Endothelial cell of umbilical vein (primary cell): ENCODE measurements around the gene RFESD. TPM values are rescaled to one million over a fixed set of nuclear protein-coding genes. Genes with fewer than 3 reads are reported as not detected.

Experiments used
- BruUV-seq: library from RNA; stranded (reverse); fragments of 400-500 nt; replicated peaks from 2 replicates; lab custom pipeline; 2021; lab: Mats Ljungman, UMichigan
- CTCF ChIA-PET: fragments of 300-600, 350-600 bp; sonication (Branson Sonifier 250); formaldehyde crosslinking; loops from one replicate; lab custom pipeline; 2021; ENCODE audit warnings: antibody characterized with exemption, inconsistent platforms; lab: Charles Lee
- POLR2A ChIA-PET: fragments of 300-600, 350-600 bp; sonication (Branson Sonifier 250); formaldehyde crosslinking; loops from one replicate; lab custom pipeline; 2021; ENCODE audit warnings: antibody characterized with exemption, inconsistent platforms; lab: Charles Lee
- DNase-seq: peaks from one replicate; pipeline ENCODE4 v3.0.0-alpha.2; 2011; ENCODE audit warnings: low read depth, low spot score
- FAIRE-seq: peaks from 2 replicates; lab custom pipeline; 2011; peaks lifted over from hg19 to GRCh38; lab: Jason Lieb, UNC
- H2AFZ ChIP-seq: 2 replicates; pipeline ENCODE4 v1.6.0; 2012; ENCODE audit warnings: low read depth, low read length, control low read depth, inconsistent platforms
- H3K27ac ChIP-seq: 2 replicates; pipeline ENCODE4 v1.5.1; 2011; ENCODE audit warnings: low read depth, mild to moderate bottlenecking, control low read depth, low read length, moderate library complexity; ENCODE audit not compliant: insufficient read depth
- H3K27me3 ChIP-seq, 2 experiments: 2 replicates each; pipeline versions ENCODE4 v1.6.0 to v1.6.1; 2011; ENCODE audit warnings: low read length in 2 of 2, mixed read lengths in 1 of 2; ENCODE audit not compliant: control insufficient read depth in 2 of 2, insufficient read depth in 2 of 2
- H3K36me3 ChIP-seq, 2 experiments: 2 replicates in 1 of 2; 3 replicates in 1 of 2; pipeline ENCODE4 v1.5.1; 2011; ENCODE audit warnings: low read length in 2 of 2, mild to moderate bottlenecking in 1 of 2, moderate library complexity in 1 of 2; ENCODE audit not compliant: control insufficient read depth in 2 of 2, insufficient read depth in 2 of 2; ENCODE audit errors: extremely low read depth in 1 of 2
- H3K4me1 ChIP-seq: 3 replicates; pipeline ENCODE4 v1.5.1; 2011; ENCODE audit warnings: mild to moderate bottlenecking, low read length; ENCODE audit not compliant: control insufficient read depth, insufficient read depth; ENCODE audit errors: extremely low read depth
- H3K4me2 ChIP-seq: 2 replicates; pipeline ENCODE4 v1.6.1; 2011; ENCODE audit warnings: low read length, control low read depth, mixed read lengths; ENCODE audit not compliant: insufficient read depth
- H3K4me3 ChIP-seq, 3 experiments: fragments of 200-600 bp in 1 of 3; sonication (generic), shearing (Covaris generic) in 1 of 3; replicated peaks in 1 of 3; 2 replicates each; pipeline ENCODE4 v1.5.1; 2011 to 2016; ENCODE audit warnings: control low read depth in 3 of 3, low read length in 3 of 3, mild to moderate bottlenecking in 2 of 3, inconsistent platforms in 1 of 3, low read depth in 1 of 3, moderate library complexity in 1 of 3; ENCODE audit not compliant: insufficient read depth in 1 of 3
- H3K79me2 ChIP-seq: 2 replicates; pipeline ENCODE4 v1.6.0; 2012; ENCODE audit warnings: low read length, inconsistent platforms; ENCODE audit not compliant: control insufficient read depth, insufficient read depth
- H3K9ac ChIP-seq: replicated peaks from 2 replicates; pipeline ENCODE3; 2011; ENCODE audit warnings: low read length, control low read depth; ENCODE audit not compliant: insufficient read depth; ENCODE audit errors: extremely low read depth
- H3K9me1 ChIP-seq: replicated peaks from 3 replicates; pipeline ENCODE4 v1.6.0; 2011; ENCODE audit warnings: mild to moderate bottlenecking, low read length; ENCODE audit not compliant: control insufficient read depth, insufficient read depth; ENCODE audit errors: extremely low read depth
- H3K9me3 ChIP-seq: replicated peaks from 2 replicates; pipeline ENCODE4 v1.5.1; 2012; ENCODE audit warnings: low read length, inconsistent platforms; ENCODE audit not compliant: control insufficient read depth, insufficient read depth
- H4K20me1 ChIP-seq: replicated peaks from 2 replicates; pipeline ENCODE3; 2011; ENCODE audit warnings: mild to moderate bottlenecking, low read length; ENCODE audit not compliant: control insufficient read depth, insufficient read depth; ENCODE audit errors: extremely low read depth
- CTCF ChIP-seq, 2 donors: IDR thresholded peaks; 1 replicate in 1 of 2; 2 replicates in 1 of 2; pipeline ENCODE4 v1.5.1; 2011; ENCODE audit warnings: low read length in 2 of 2, mild to moderate bottlenecking in 2 of 2, moderate library complexity in 2 of 2, control low read depth in 1 of 2, inconsistent platforms in 1 of 2, low read depth in 1 of 2; ENCODE audit not compliant: insufficient read depth in 1 of 2; ENCODE audit errors: extremely low read depth in 1 of 2
- EZH2 ChIP-seq: IDR thresholded peaks from 2 replicates; pipeline ENCODE4 v1.6.1; 2012; ENCODE audit warnings: borderline replicate concordance, low read depth, mild to moderate bottlenecking, moderate library complexity, low read length, inconsistent platforms; ENCODE audit not compliant: severe bottlenecking
- FOS ChIP-seq: IDR thresholded peaks from 2 replicates; pipeline ENCODE4 v1.6.1; 2011; ENCODE audit warnings: mild to moderate bottlenecking, low read length, moderate library complexity, borderline replicate concordance; ENCODE audit not compliant: insufficient read depth
- GATA2 ChIP-seq: IDR thresholded peaks from 2 replicates; pipeline ENCODE4 v1.7.0; 2011; ENCODE audit warnings: low read depth, mild to moderate bottlenecking, moderate library complexity, mixed read lengths, low read length; ENCODE audit not compliant: insufficient read length, insufficient read depth
- JUN ChIP-seq: IDR thresholded peaks from 2 replicates; pipeline ENCODE4 v1.6.1; 2011; ENCODE audit warnings: borderline replicate concordance, low read depth; ENCODE audit not compliant: insufficient read length, insufficient read depth
- MAX ChIP-seq: IDR thresholded peaks from 2 replicates; pipeline ENCODE4 v1.6.1; 2011; ENCODE audit not compliant: insufficient read depth, insufficient read length
- MYC ChIP-seq: IDR thresholded peaks from one replicate; pipeline ENCODE4 v1.6.1; 2011; ENCODE audit warnings: mild to moderate bottlenecking, low read depth, low read length
- POLR2A ChIP-seq: IDR thresholded peaks from 2 replicates; pipeline ENCODE4 v1.6.1; 2012; ENCODE audit warnings: low read depth, mild to moderate bottlenecking, control low read depth, low read length
- POLR2AphosphoS5 ChIP-seq: IDR thresholded peaks from 2 replicates; pipeline ENCODE4 v1.6.1; 2012; ENCODE audit warnings: low read depth, mild to moderate bottlenecking, control low read depth, low read length, moderate library complexity; ENCODE audit not compliant: insufficient read depth
- dilution Hi-C: fragments of 300-500 bp; cut with MboI; formaldehyde crosslinking; loops from one replicate; pipeline ENCODE4 v1.15.0; 2019; ENCODE audit warnings: low sequenced_read_pairs; ENCODE audit not compliant: extremely low pct_ligation_motif_present
- intact Hi-C: fragments of 100-400 bp; cut with micrococcal nuclease; formaldehyde crosslinking; loops from one replicate; pipeline ENCODE4 v1.10.0; 2022
- polyA plus RNA-seq, 4 experiments: library from polyadenylated mRNA; depleted of rRNA in 3 of 4; stranded (reverse) in 3 of 4; unstranded in 1 of 4; fragments of >200 nt; gene quantifications; 2 replicates each; pipeline versions ENCODE4 v1.2.1 to v1.2.3, GENCODE V29; 2011 to 2012; ENCODE audit warnings: missing spikeins in 1 of 4
- total RNA-seq: library from RNA; stranded (reverse); gene quantifications from 2 replicates; pipeline ENCODE4 v1.2.3, GENCODE V29; 2021

Gene RFESD
- total and polyA plus RNA-seq, 2 donors (not counting 3 experiments of a cell fraction or from before 2014, with no cell fraction given), result 0.88 to 2.0 TPM

DNA sequence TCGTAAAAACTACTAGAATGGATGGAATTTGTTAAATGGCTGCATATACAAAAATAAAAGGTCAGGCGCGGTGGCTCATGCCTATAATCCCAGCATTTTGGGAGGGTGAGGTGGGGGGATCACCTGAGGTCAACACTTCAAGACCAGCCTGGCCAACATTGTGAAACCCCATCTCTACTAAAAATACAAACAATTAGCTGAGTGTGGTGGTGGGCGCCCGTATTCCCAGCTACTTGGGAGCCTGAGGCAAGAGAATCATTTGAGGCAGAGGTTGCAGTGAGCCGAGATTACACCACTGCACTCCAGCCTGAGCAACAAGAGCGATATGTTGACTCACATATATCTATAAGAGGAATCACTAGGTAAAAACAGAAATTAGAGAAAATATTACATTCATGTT is 36.0 kb upstream of the RFESD start:
- no peak overlapping the region for H2AFZ ChIP-seq
- FAIRE-seq (no peak), DNase-seq (no peak)
- no peaks in the 10 kb centered on the region for H3K9me3 ChIP-seq
- no peaks in the 10 kb centered on the region for H3K36me3 ChIP-seq
- intact Hi-C loops, result no loop called here
- H3K27ac ChIP-seq, result no peak overlapping the region
- no peak overlapping the region for H3K4me3 ChIP-seq
- H3K9ac ChIP-seq, result no peak overlapping the region
- H4K20me1 ChIP-seq, result no peaks in the 10 kb centered on the region
- no TSS peak for BruUV-seq
- no peak overlapping the region for H3K4me2 ChIP-seq
- no peaks in the 10 kb centered on the region for H3K27me3 ChIP-seq
- dilution Hi-C loops, result no loop called here
- TF ChIP-seq FOS, result no peak
- TF ChIP-seq JUN, result no peak
- no peak for TF ChIP-seq MAX
- no peak for TF ChIP-seq POLR2A
- no peak for TF ChIP-seq GATA2
- TF ChIP-seq MYC, result no peak
- TF ChIP-seq POLR2AphosphoS5, result no peak
- TF ChIP-seq EZH2, result no peak
- no peak for TF ChIP-seq CTCF (IDR thresholded peaks at IDR 0.05; ENCODE audit: extremely low read depth in 1 of 2, insufficient read depth in 1 of 2, low read depth in 1 of 2, low read length in 2 of 2)
- H3K79me2 ChIP-seq, result no peaks in the 10 kb centered on the region
- ChIA-PET CTCF (no interaction called here), POLR2A (no interaction called here)
- no peaks in the 10 kb centered on the region for H3K9me1 ChIP-seq
- no peaks in the 10 kb centered on the region for H3K4me1 ChIP-seq
